ENCODE data around the gene MYBPH.

Gene MYBPH

GRCh38 chr1:203128716-203129500, 46.7 kb downstream of the MYBPH start:
- Histone ChIP-seq H3K27me3 (ENCODE audit: insufficient read depth, low read length) (peaks cover 46% of the 10 kb centered on the region), H3K4me1 (ENCODE audit: insufficient read depth, low read length) (peaks cover 4% of the 10 kb centered on the region), H3K9me3 (ENCODE audit: low read length) (no peaks in the 10 kb centered on the region), H3K4me3 (ENCODE audit: low read length) (peak overlapping the region; percentile 38), H3K36me3 (ENCODE audit: insufficient read depth, low read length) (no peaks in the 10 kb centered on the region), H2AFZ (ENCODE audit: low read depth, low read length) (no peak overlapping the region)

GRCh38 chr1:203128431-203128715, 47.3 kb downstream of the MYBPH start:
- Histone ChIP-seq H2AFZ (ENCODE audit: low read depth, low read length) (peak overlapping the region; percentile 56), H3K9me3 (ENCODE audit: low read length) (no peaks in the 10 kb centered on the region), H3K4me1 (ENCODE audit: insufficient read depth, low read length) (peaks cover 4% of the 10 kb centered on the region), H3K36me3 (ENCODE audit: insufficient read depth, low read length) (no peaks in the 10 kb centered on the region), H3K27me3 (ENCODE audit: insufficient read depth, low read length) (peaks cover 50% of the 10 kb centered on the region), H3K4me3 (ENCODE audit: low read length) (peak overlapping the region; percentile 38)

GRCh38 chr1:203127666-203128430, 47.8 kb downstream of the MYBPH start, which contains the start of gene ADORA1:
TSS of gene ADORA1 (plus strand) at chr1:203127726. CDS start at chr1:203128842, 1,116 bp downstream.
- peak within 1 kb of the TSS; percentile 56 for H2AFZ ChIP-seq (ENCODE audit: low read depth, low read length)
- H3K27me3 ChIP-seq (ENCODE audit: insufficient read depth, low read length) = peaks cover 50% of the 10 kb centered on the region
- H3K4me3 ChIP-seq (ENCODE audit: low read length) = peak within 1 kb of the TSS; percentile 38
- H3K36me3 ChIP-seq (ENCODE audit: insufficient read depth, low read length) = no peaks in the 10 kb centered on the region
- H3K9me3 ChIP-seq (ENCODE audit: low read length) = no peaks in the 10 kb centered on the region
- peaks cover 4% of the 10 kb centered on the region for H3K4me1 ChIP-seq (ENCODE audit: insufficient read depth, low read length)

GRCh38 chr1:203126866-203127665, 48.6 kb downstream of the MYBPH start:
- peaks cover 52% of the 10 kb centered on the region for H3K27me3 ChIP-seq (ENCODE audit: insufficient read depth, low read length)
- peak overlapping the region; percentile 56 for H2AFZ ChIP-seq (ENCODE audit: low read depth, low read length)
- peak overlapping the region; percentile 38 for H3K4me3 ChIP-seq (ENCODE audit: low read length)
- no peaks in the 10 kb centered on the region for H3K9me3 ChIP-seq (ENCODE audit: low read length)
- no peaks in the 10 kb centered on the region for H3K36me3 ChIP-seq (ENCODE audit: insufficient read depth, low read length)
- peaks cover 4% of the 10 kb centered on the region for H3K4me1 ChIP-seq (ENCODE audit: insufficient read depth, low read length)

- Histone ChIP-seq H3K27me3 (ENCODE audit: insufficient read depth, low read length) (peaks cover 57% of the 10 kb centered on the region), H3K9me3 (ENCODE audit: low read length) (no peaks in the 10 kb centered on the region), H3K4me1 (ENCODE audit: insufficient read depth, low read length) (peaks cover 4% of the 10 kb centered on the region), H2AFZ (ENCODE audit: low read depth, low read length) (no peak overlapping the region), H3K4me3 (ENCODE audit: low read length) (no peak overlapping the region), H3K36me3 (ENCODE audit: insufficient read depth, low read length) (no peaks in the 10 kb centered on the region)
Observed at GRCh38 chr1:203126151-203126865, 49.3 kb downstream of the MYBPH start.

GRCh38 chr1:203124546-203125317, 50.9 kb downstream of the MYBPH start:
- Histone ChIP-seq H3K36me3 (ENCODE audit: insufficient read depth, low read length) (no peaks in the 10 kb centered on the region), H2AFZ (ENCODE audit: low read depth, low read length) (no peak overlapping the region), H3K4me3 (ENCODE audit: low read length) (no peak overlapping the region), H3K9me3 (ENCODE audit: low read length) (no peaks in the 10 kb centered on the region), H3K27me3 (ENCODE audit: insufficient read depth, low read length) (peaks cover 60% of the 10 kb centered on the region), H3K4me1 (ENCODE audit: insufficient read depth, low read length) (peaks cover 4% of the 10 kb centered on the region)

GRCh38 chr1:203124011-203124410, 51.6 kb downstream of the MYBPH start:
- Histone ChIP-seq H3K4me3 (ENCODE audit: low read length) (no peak overlapping the region), H3K36me3 (ENCODE audit: insufficient read depth, low read length) (no peaks in the 10 kb centered on the region), H3K27me3 (ENCODE audit: insufficient read depth, low read length) (peaks cover 59% of the 10 kb centered on the region), H2AFZ (ENCODE audit: low read depth, low read length) (no peak overlapping the region), H3K9me3 (ENCODE audit: low read length) (no peaks in the 10 kb centered on the region), H3K4me1 (ENCODE audit: insufficient read depth, low read length) (peaks cover 4% of the 10 kb centered on the region)

- Histone ChIP-seq H3K4me1 (ENCODE audit: insufficient read depth, low read length) (peaks cover under 1% of the 10 kb centered on the region), H3K9me3 (ENCODE audit: low read length) (no peaks in the 10 kb centered on the region), H3K36me3 (ENCODE audit: insufficient read depth, low read length) (no peaks in the 10 kb centered on the region), H3K4me3 (ENCODE audit: low read length) (no peak overlapping the region), H2AFZ (ENCODE audit: low read depth, low read length) (no peak overlapping the region), H3K27me3 (ENCODE audit: insufficient read depth, low read length) (peaks cover 43% of the 10 kb centered on the region)
Observed at GRCh38 chr1:203122159-203122558, 53.5 kb downstream of the MYBPH start.

GRCh38 chr1:203121186-203122015, 54.2 kb downstream of the MYBPH start:
- no peak overlapping the region for H3K4me3 ChIP-seq (ENCODE audit: low read length)
- H2AFZ ChIP-seq (ENCODE audit: low read depth, low read length) = no peak overlapping the region
- H3K36me3 ChIP-seq (ENCODE audit: insufficient read depth, low read length) = no peaks in the 10 kb centered on the region
- H3K9me3 ChIP-seq (ENCODE audit: low read length) = no peaks in the 10 kb centered on the region
- H3K27me3 ChIP-seq (ENCODE audit: insufficient read depth, low read length) = peaks cover 39% of the 10 kb centered on the region
- H3K4me1 ChIP-seq (ENCODE audit: insufficient read depth, low read length) = no peaks in the 10 kb centered on the region

- Histone ChIP-seq H3K4me3 (ENCODE audit: low read length) (no peak overlapping the region), H3K4me1 (ENCODE audit: insufficient read depth, low read length) (no peaks in the 10 kb centered on the region), H2AFZ (ENCODE audit: low read depth, low read length) (no peak overlapping the region), H3K27me3 (ENCODE audit: insufficient read depth, low read length) (peaks cover 36% of the 10 kb centered on the region), H3K36me3 (ENCODE audit: insufficient read depth, low read length) (no peaks in the 10 kb centered on the region), H3K9me3 (ENCODE audit: low read length) (no peaks in the 10 kb centered on the region)
Observed at GRCh38 chr1:203120325-203121153, 55.1 kb downstream of the MYBPH start.

Data from neuron (in vitro differentiated cells).